HG02885 (cell line): Measurements from ENCODE around the gene FOXN4.
"Not testable (repeated sequence)": the region's sequence is repeated elsewhere in the genome, so short reads cannot be mapped to it uniquely, and the experiment has no call there.

Experiments used
- ATAC-seq: cut with Tn5 transposase; IDR thresholded peaks from one replicate; pipeline ENCODE4 v1.9.1; 2021; ENCODE audit warnings: mild to moderate bottlenecking; ENCODE audit not compliant: unreplicated experiment, poor library complexity

The FOXN4 gene, protein sequence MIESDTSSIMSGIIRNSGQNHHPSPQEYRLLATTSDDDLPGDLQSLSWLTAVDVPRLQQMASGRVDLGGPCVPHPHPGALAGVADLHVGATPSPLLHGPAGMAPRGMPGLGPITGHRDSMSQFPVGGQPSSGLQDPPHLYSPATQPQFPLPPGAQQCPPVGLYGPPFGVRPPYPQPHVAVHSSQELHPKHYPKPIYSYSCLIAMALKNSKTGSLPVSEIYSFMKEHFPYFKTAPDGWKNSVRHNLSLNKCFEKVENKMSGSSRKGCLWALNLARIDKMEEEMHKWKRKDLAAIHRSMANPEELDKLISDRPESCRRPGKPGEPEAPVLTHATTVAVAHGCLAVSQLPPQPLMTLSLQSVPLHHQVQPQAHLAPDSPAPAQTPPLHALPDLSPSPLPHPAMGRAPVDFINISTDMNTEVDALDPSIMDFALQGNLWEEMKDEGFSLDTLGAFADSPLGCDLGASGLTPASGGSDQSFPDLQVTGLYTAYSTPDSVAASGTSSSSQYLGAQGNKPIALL

DNA sequence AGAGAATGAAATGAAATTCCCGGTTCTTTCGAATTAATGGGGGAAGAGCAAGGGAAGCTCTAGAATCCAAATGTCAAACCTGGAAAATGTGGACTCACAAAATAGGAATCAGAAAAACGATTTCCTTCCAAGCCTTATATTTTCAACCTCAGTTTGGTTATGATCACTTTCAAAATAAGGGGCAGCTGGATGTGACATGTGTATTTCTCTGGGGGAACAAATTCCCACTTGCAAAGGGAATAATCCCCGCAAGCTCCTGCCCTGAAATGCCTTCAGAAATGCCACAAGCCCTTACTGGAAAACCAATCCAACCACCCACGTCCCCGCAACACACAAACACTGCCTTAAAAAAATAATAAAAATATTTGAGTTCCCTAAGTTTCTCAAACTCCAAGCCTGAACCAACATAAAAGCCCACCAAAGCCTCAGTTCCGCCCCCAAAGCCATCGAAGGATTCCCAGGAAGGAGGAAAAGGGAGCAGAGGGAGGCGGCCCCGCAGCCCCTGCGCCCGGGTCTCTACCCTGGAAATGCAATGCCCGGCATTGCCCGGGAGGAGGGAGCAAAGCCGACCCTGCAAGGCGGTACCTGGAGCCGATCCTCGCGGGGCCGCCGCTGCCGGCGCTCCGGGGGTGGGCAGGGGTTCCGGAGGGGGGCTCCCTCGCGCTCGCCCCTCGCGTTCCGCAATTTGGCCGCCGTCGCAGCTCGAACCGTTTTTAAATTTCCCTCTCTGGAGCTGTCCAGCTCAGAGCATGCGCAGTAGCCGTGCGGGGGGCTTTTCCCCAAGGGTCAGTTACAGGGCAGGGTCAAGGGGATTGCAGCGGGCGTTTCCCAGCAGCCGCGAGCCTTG is at the start of gene FOXN4:
FOXN4 (minus strand) TSS at position 751 of the 847 bp plus-strand sequence. CDS start 963 bp downstream, outside the sequence.
- no peak for ATAC-seq

- peak; percentile 87 for ATAC-seq
Measured at GRCh38 chr12:109358154-109358869, 49.2 kb upstream of the FOXN4 start.

DNA sequence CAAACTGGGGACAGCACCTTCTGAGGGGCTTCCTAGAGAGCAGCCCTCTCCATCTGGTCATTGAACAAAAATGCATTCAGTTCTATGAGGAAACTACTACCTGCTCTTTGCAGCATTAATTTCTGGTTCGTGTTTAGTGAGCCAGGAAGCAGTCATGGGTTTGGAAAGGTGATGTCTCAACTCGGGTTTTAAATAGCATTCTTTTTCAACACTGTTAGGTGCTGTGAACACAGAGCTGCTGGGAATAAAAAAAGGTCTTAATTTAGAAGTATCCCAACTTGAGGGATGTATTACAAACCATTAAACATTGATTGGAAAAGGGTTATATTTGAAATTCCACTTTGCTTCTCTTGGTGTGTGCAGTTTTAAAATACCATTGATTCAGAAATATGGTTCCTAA is 47.9 kb upstream of the FOXN4 start:
- no peak for ATAC-seq

DNA sequence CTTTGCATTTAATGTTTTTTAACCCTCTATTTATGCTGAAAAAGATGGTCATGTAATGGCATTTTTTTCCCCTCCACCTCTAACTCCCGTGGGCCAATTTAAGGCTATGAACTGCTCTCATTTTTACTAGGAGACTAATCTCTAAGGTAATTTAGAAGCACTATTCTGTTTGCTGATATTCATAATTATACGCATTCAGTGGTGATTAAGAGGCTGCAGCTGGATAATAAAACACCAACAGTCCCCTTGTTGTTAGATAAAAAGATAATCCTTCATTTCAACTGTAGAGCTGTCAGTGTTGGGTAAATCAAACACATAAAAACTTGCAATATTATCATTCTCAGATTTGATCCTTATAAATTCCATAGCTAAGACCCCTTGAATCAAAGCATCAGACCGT is 47.5 kb upstream of the FOXN4 start:
- ATAC-seq = no peak

DNA sequence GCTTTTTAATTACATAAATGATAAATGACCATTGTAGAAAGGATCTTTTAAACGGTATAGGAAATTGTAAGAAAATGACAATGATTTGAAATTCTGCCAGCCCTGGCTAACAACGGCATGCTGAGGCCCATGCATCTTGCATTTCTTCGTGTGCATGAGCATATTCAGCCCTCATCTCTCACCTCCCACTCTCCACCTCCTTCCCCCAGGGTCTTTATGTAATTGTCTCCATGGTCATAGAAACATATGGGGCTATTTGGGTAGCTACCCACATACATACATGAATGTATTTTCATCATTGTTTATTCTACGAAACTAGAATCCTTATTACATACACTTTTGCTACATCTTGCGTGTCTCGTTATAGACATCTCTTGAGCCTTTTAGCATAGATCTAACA is 43.1 kb upstream of the FOXN4 start:
- ATAC-seq = no peak

DNA sequence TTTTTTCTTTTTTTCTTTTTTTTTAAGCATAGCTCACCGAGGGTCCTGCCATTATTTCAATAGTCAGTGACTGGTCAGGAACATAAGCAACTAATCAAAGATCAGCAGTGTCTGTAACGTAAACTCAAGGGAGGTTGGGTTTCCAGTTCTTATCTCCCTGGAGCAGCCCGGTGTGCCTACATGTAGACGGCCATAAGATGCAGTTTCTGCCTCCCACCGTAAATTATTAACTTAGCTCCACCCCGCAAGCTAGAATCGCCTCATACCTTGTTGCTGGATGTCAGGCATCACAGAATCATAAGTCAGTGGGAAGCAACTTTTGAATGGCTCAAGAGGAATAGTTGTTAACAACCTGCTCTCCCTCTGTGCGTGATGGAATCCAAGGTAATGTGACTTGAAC is 38.5 kb upstream of the FOXN4 start, which contains the start of gene MYO1H:
MYO1H (plus strand) TSS at position 312 of the 400 bp plus-strand sequence; CDS start at position 373, 61 bp downstream.
- ATAC-seq = no peak

- no peak for ATAC-seq
Measured at GRCh38 chr12:109346920-109347319, 37.8 kb upstream of the FOXN4 start.

- no peak for ATAC-seq
Measured at GRCh38 chr12:109345428-109345827, 36.3 kb upstream of the FOXN4 start.

DNA sequence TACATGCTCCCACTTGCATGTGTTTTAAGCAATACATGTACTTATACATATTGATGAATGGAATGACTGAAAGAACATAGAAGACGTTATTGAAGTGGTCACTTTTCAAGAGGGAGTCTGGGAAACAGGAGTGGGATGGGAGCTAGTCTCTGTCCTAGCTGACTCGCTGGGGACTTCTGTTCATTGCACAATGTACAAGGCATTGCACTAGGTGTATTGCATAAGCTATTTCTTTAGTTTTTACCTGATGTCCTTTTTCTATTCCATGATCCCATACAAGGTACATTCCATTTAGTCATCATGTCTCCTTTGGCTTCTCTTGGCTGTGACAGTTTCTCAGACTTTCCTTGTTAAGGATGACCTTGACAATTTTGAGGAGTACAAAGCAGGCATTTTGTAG is 34.6 kb upstream of the FOXN4 start:
- ATAC-seq = no peak

- no peak for ATAC-seq
Measured at GRCh38 chr12:109336593-109336992, 27.5 kb upstream of the FOXN4 start.

DNA sequence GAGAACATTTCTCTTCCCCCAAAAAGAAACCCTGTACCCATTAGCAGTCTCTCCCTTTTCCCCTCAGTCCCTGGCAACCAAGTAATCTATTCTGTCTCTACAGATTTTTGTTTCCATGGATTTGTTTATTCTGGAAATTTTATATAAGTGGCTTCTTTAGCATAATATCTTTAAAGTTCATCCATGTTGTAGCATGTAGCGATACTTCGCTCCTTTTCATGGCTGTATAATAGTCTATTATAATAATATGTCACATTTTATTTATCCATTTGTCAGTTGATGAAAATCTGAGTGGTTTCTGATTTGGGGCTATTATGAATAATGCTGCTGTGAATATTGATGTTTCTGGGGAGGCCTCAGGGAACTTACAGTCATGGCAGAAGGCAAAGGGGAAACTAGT is 25.8 kb upstream of the FOXN4 start:
- no peak for ATAC-seq

- ATAC-seq = no peak
Measured at GRCh38 chr12:109331301-109331952, 22.3 kb upstream of the FOXN4 start.

- ATAC-seq = no peak
Measured at GRCh38 chr12:109330282-109331230, 21.5 kb upstream of the FOXN4 start.

DNA sequence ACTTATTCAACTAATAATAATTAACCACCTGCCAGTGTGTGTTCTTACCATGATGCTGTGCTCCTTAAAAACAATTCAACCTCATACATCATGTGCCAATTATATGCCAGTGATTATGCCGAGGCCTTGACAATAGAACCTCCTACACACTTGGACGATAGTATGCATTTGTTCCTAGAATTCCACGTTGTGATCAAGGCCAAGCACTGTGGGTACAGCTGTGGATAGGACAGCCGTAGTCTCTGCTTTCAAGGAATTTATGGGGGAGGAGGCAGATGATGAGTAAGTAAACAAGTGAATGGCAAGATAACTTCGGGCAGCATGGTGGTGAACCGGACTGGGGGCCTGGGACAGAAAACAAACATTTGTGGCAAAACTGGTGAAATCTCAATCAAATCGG is 20.6 kb upstream of the FOXN4 start:
- ATAC-seq = no peak

- no peak for ATAC-seq
Measured at GRCh38 chr12:109329003-109329402, 19.9 kb upstream of the FOXN4 start.

- not testable (repeated sequence) for ATAC-seq
Measured at GRCh38 chr12:109321294-109321693, 12.2 kb upstream of the FOXN4 start.

DNA sequence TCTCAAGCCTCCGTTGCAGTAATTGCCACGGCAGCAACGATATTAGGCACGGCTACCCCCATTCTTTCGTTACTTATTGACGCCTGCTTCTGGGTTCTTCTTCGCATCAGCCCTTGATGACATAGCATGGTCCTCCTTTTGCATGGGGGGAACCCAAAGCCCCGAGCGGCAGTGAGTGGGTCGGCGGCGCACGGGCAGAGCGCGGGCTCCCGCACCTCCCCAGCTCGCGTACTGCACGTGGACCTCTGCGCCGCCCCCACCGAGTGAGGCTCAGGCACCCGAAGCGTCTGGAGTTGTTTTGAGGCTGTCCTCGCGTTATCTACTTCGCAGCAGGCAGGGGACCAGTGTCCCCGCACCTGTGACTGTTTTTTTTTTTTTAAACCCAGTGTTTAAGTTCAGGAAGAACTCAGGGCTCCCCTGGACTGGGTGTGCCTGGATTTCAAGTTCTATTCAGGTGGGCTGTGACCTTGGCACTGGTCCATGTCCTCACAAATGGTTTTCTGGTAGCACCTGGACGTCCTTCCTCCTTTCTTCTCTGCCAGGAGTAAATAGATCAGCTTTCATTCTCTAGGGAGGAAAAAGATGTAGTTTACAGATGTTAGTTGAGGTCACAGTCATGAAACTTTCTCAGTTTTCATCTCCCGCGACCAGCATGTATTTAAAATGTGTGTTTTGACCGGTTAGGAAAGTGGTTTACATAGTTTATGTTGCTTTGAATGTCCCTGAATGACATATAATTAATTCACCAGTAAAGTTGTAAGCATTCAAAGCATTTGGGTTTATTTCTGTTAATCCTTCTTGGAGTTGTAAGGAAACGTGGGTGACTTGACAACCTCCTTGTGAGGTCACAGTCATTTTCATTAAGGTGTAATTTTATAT is 1.4 kb upstream of the FOXN4 start:
- ATAC-seq = no peak
